Peyer's patch (tissue), 4 donors: ENCODE measurements around the gene MS4A18.

ENCODE experiments used
- POLR2A ChIP-seq, 2 donors: fragments of 450-650 bp; IDR thresholded peaks; one replicate each; pipeline ENCODE4 v1.5.1; 2017; ENCODE audit warnings: antibody characterized with exemption in 2 of 2, mild to moderate bottlenecking in 2 of 2, moderate library complexity in 2 of 2
- TF ChIP-seq, protein P1 (sequence below), 6 experiments: fragments of 450-650 bp in 4 of 6; fragments of 200-600 bp in 2 of 6; sonication (generic) in 1 of 6; IDR thresholded peaks; one replicate each; pipeline ENCODE4 v1.5.1; 2017 to 2019; ENCODE audit warnings: antibody characterized with exemption in 6 of 6, mild to moderate bottlenecking in 3 of 6, moderate library complexity in 1 of 6

DNA sequence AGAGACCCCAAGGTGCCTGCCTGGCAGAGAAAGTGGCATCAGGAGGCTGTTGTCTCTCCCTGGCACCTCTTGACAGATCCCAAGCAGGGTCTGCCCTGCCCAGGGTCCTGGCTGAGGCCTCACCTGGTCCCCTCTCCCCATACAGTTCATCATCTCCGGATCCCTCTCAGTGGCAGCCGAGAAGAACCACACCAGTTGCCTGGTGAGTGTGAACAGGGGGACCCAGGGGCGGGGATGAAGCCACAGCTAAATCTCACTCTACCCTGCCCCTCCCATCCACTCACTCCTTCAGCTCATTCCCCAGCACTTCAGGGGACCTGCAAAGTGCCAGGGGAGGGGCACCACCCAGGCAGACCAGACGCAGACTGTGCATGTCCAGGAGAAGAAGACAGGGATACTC is 46.6 kb downstream of the MS4A18 start:
- no peak for TF ChIP-seq POLR2A (IDR thresholded peaks at IDR 0.05)
- TF ChIP-seq, protein P1, sequence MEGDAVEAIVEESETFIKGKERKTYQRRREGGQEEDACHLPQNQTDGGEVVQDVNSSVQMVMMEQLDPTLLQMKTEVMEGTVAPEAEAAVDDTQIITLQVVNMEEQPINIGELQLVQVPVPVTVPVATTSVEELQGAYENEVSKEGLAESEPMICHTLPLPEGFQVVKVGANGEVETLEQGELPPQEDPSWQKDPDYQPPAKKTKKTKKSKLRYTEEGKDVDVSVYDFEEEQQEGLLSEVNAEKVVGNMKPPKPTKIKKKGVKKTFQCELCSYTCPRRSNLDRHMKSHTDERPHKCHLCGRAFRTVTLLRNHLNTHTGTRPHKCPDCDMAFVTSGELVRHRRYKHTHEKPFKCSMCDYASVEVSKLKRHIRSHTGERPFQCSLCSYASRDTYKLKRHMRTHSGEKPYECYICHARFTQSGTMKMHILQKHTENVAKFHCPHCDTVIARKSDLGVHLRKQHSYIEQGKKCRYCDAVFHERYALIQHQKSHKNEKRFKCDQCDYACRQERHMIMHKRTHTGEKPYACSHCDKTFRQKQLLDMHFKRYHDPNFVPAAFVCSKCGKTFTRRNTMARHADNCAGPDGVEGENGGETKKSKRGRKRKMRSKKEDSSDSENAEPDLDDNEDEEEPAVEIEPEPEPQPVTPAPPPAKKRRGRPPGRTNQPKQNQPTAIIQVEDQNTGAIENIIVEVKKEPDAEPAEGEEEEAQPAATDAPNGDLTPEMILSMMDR (IDR thresholded peaks at IDR 0.05): no peak
